IMR-90 (cell line): ENCODE measurements around the gene GAPVD1. TPM values are rescaled to one million over a fixed set of nuclear protein-coding genes. Genes with fewer than 3 reads are reported as not detected.

ENCODE experiments used
- ATAC-seq: fragments of 200-7000 bp; cut with Tn5 transposase; 2 replicates; pipeline ENCODE4 v1.9.1; 2020; ENCODE audit warnings: low read depth, mild to moderate bottlenecking, moderate library complexity
- BruUV-seq: library from RNA; stranded (reverse); fragments of 400-500 nt; replicated peaks from 2 replicates; lab custom pipeline; 2021; lab: Mats Ljungman, UMichigan
- CTCF ChIA-PET: fragments of 300-600 bp; formaldehyde crosslinking; extraction: SDS; loops from one replicate; lab custom pipeline; 2021; ENCODE audit warnings: antibody characterized with exemption; lab: Yijun Ruan, JAX
- POLR2A ChIA-PET: fragments of 300-600 bp; sonication (Branson Sonifier 250); formaldehyde crosslinking; loops from one replicate; lab custom pipeline; 2022; ENCODE audit warnings: antibody characterized with exemption; ENCODE audit not compliant: unreplicated experiment; lab: Charles Lee
- DNase-seq: peaks from one replicate; pipeline ENCODE4 v3.0.0; 2013
- H2AFZ ChIP-seq: replicated peaks from 2 replicates; pipeline ENCODE3; 2013; ENCODE audit warnings: low read length, mild to moderate bottlenecking; ENCODE audit not compliant: poor library complexity
- H2AK5ac ChIP-seq: 2 replicates; pipeline ENCODE4 v1.6.1; 2013; ENCODE audit warnings: low read depth, low read length, inconsistent platforms
- H2AK9ac ChIP-seq: replicated peaks from 2 replicates; pipeline ENCODE3; 2013; ENCODE audit warnings: mild to moderate bottlenecking, low read depth, low read length, moderate library complexity; ENCODE audit not compliant: poor library complexity
- H2BK120ac ChIP-seq: 2 replicates; pipeline ENCODE4 v1.6.1; 2013; ENCODE audit warnings: low read depth, low read length, inconsistent platforms
- H2BK15ac ChIP-seq: 3 replicates; pipeline ENCODE4 v1.6.1; 2013; ENCODE audit warnings: low read depth, low read length, inconsistent platforms
- H2BK20ac ChIP-seq: 2 replicates; pipeline ENCODE4 v1.6.1; 2013; ENCODE audit warnings: low read depth, mild to moderate bottlenecking, inconsistent platforms, low read length, moderate library complexity
- H2BK5ac ChIP-seq: 2 replicates; pipeline ENCODE4 v1.6.1; 2013; ENCODE audit warnings: mild to moderate bottlenecking, low read depth, low read length, inconsistent platforms; ENCODE audit not compliant: poor library complexity, severe bottlenecking
- H3K14ac ChIP-seq: replicated peaks from 2 replicates; pipeline ENCODE4 v1.6.1; 2013; ENCODE audit warnings: low read depth, low read length, inconsistent platforms
- H3K18ac ChIP-seq: 2 replicates; pipeline ENCODE4 v1.6.1; 2013; ENCODE audit warnings: low read depth, low read length, control low read depth
- H3K23ac ChIP-seq: 2 replicates; pipeline ENCODE4 v1.6.1; 2013; ENCODE audit warnings: low read depth, low read length, inconsistent platforms
- H3K27ac ChIP-seq: 2 replicates; pipeline ENCODE4 v1.5.1; 2013; ENCODE audit warnings: mild to moderate bottlenecking, control low read depth, low read length; ENCODE audit not compliant: insufficient read depth
- H3K27me3 ChIP-seq: 2 replicates; pipeline ENCODE4 v1.6.1; 2013; ENCODE audit warnings: low read length; ENCODE audit not compliant: control insufficient read depth, insufficient read depth
- H3K36me3 ChIP-seq: 2 replicates; pipeline ENCODE4 v1.6.1; 2013; ENCODE audit warnings: low read length, mixed read lengths; ENCODE audit not compliant: control insufficient read depth, insufficient read depth
- H3K4ac ChIP-seq: 2 replicates; pipeline ENCODE4 v1.6.1; 2013; ENCODE audit warnings: low read depth, low read length, inconsistent platforms
- H3K4me1 ChIP-seq: 2 replicates; pipeline ENCODE4 v1.6.1; 2013; ENCODE audit warnings: low read length, mixed read lengths; ENCODE audit not compliant: control insufficient read depth, insufficient read depth
- H3K4me2 ChIP-seq: 2 replicates; pipeline ENCODE4 v1.6.1; 2013; ENCODE audit warnings: low read depth, mild to moderate bottlenecking, control low read depth, low read length, moderate library complexity
- H3K4me3 ChIP-seq: 2 replicates; pipeline ENCODE4 v1.5.1; 2013; ENCODE audit warnings: low read depth, mild to moderate bottlenecking, control low read depth, low read length, moderate library complexity; ENCODE audit not compliant: insufficient read depth
- H3K56ac ChIP-seq: 2 replicates; pipeline ENCODE4 v1.6.1; 2013; ENCODE audit warnings: low read length, inconsistent platforms; ENCODE audit not compliant: insufficient read depth; ENCODE audit errors: extremely low read depth
- H3K79me1 ChIP-seq, 2 experiments: 2 replicates each; pipeline ENCODE4 v1.6.1; 2013; ENCODE audit warnings: low read length in 2 of 2, inconsistent platforms in 1 of 2, low read depth in 1 of 2
- H3K9ac ChIP-seq: 2 replicates; pipeline ENCODE4 v1.6.1; 2013; ENCODE audit warnings: low read depth, low read length, control low read depth
- H3K9me1 ChIP-seq: 2 replicates; pipeline ENCODE4 v1.6.1; 2013; ENCODE audit warnings: low read length, inconsistent platforms; ENCODE audit not compliant: insufficient read depth
- H3K9me3 ChIP-seq: 2 replicates; pipeline ENCODE4 v1.6.1; 2013; ENCODE audit warnings: low read length; ENCODE audit not compliant: control insufficient read depth, insufficient read depth
- H4K20me1 ChIP-seq: 2 replicates; pipeline ENCODE4 v1.6.1; 2013; ENCODE audit warnings: low read length, inconsistent platforms; ENCODE audit not compliant: insufficient read depth
- H4K5ac ChIP-seq: 2 replicates; pipeline ENCODE4 v1.6.1; 2013; ENCODE audit warnings: mild to moderate bottlenecking, low read depth, low read length, control low read depth
- H4K8ac ChIP-seq, 2 experiments: 2 replicates each; pipeline ENCODE4 v1.6.1; 2013; ENCODE audit warnings: low read depth in 2 of 2, low read length in 2 of 2, control low read depth in 1 of 2, inconsistent platforms in 1 of 2
- H4K91ac ChIP-seq: 2 replicates; pipeline ENCODE4 v1.6.1; 2013; ENCODE audit warnings: low read depth, low read length, inconsistent platforms; ENCODE audit not compliant: insufficient read depth
- RAD21 ChIP-seq: IDR thresholded peaks from 2 replicates; pipeline ENCODE4 v1.6.1; 2012; ENCODE audit warnings: low read length, improper control_type of control experiment
- RFX5 ChIP-seq: IDR thresholded peaks from 2 replicates; pipeline ENCODE4 v1.8.0; 2012; ENCODE audit warnings: low read depth, mild to moderate bottlenecking, low read length, moderate library complexity
- WGBS, 2 experiments: methylation state at CpG; one replicate each; pipeline versions ENCODE4 v1.1.5 to v1.1.7; 2013; ENCODE audit warnings: missing lambda C conversion rate in 2 of 2; ENCODE audit not compliant: insufficient read length in 1 of 2; ENCODE audit errors: extremely low coverage in 2 of 2; 5-methylcytosine and 5-hydroxymethylcytosine counted together
- dilution Hi-C: fragments of 300-500 bp; cut with HindIII; formaldehyde crosslinking; loops from one replicate; pipeline ENCODE4 v1.14.3; 2018; ENCODE audit warnings: low sequenced_read_pairs; ENCODE audit not compliant: unreplicated experiment
- in situ Hi-C: fragments of 300-500 bp; cut with MboI; formaldehyde crosslinking; loops from 3 replicates; pipeline ENCODE4 v1.14.3; 2019; ENCODE audit warnings: low sequenced_read_pairs, inconsistent platforms, mixed read lengths
- intact Hi-C: fragments of 100-400 bp; cut with micrococcal nuclease; formaldehyde crosslinking; loops from 2 replicates; pipeline ENCODE4 v1.10.0; 2022
- polyA plus RNA-seq, 3 experiments: library from polyadenylated mRNA; depleted of rRNA; stranded (reverse); fragments of >200 nt; gene quantifications; 2 replicates each; pipeline ENCODE4 v1.2.3, GENCODE V29; 2012; ENCODE audit warnings: low replicate concordance in 1 of 3
- total RNA-seq: library from RNA; depleted of rRNA; stranded (reverse); fragments of >200 nt; gene quantifications from 2 replicates; pipeline ENCODE4 v1.2.3, GENCODE V29; 2012

GAPVD1 gene
- total and polyA plus RNA-seq, 2 of the 4 experiments (the other 2 are of a cell fraction): 13.8 to 50.9 TPM

GRCh38 chr9:125355601-125356000 lies 94.0 kb downstream of the GAPVD1 start:
- intact Hi-C loops (no loop called here), dilution Hi-C loops (no loop called here), in situ Hi-C loops (loop anchor here (25.0 kb wide), 1 partner anchor 443 kb away; no protein-coding TSS in a partner anchor)
- WGBS, 2 experiments: 100% methylated on average over 4 of the region's 11 CpGs; no CpG with 5 or more reads in 1 of the 2 experiments
- H2BK15ac ChIP-seq: no peak overlapping the region
- no peak overlapping the region for H3K14ac ChIP-seq
- no peak overlapping the region for H2AK5ac ChIP-seq
- DNase-seq: no peak
- no TSS peak for BruUV-seq
- no peak overlapping the region for H3K4me2 ChIP-seq
- H3K9me3 ChIP-seq: no peaks in the 10 kb centered on the region
- no peak overlapping the region for H3K4ac ChIP-seq
- no peak overlapping the region for H3K9ac ChIP-seq
- no peaks in the 10 kb centered on the region for H3K4me1 ChIP-seq
- no peak overlapping the region for H4K8ac ChIP-seq
- H2BK5ac ChIP-seq: no peak overlapping the region
- H4K20me1 ChIP-seq: no peaks in the 10 kb centered on the region
- no peak for ATAC-seq
- peaks cover 54% of the 10 kb centered on the region for H3K36me3 ChIP-seq
- no peak overlapping the region for H2AK9ac ChIP-seq
- peaks cover 0 to 7% of the 10 kb centered on the region in 2 experiments; a peak in 1 of 4 replicates for H3K79me1 ChIP-seq
- no peak overlapping the region for H3K27ac ChIP-seq
- H2BK120ac ChIP-seq: no peak overlapping the region
- H4K91ac ChIP-seq: no peak overlapping the region
- POLR2A ChIA-PET: no interaction called here
- no peaks in the 10 kb centered on the region for H3K27me3 ChIP-seq
- no peak overlapping the region for H3K56ac ChIP-seq
- H2BK20ac ChIP-seq: no peak overlapping the region
- H3K4me3 ChIP-seq: no peak overlapping the region
- no peak overlapping the region for H2AFZ ChIP-seq
- TF ChIP-seq RFX5 (no peak), RAD21 (no peak)
- CTCF ChIA-PET: interaction anchor here (0.6 to 1.5 kb wide), 2 partner anchors 110 to 154 kb away, joined by 3 to 5 read pairs; no protein-coding TSS in a partner anchor
- no peak overlapping the region for H4K5ac ChIP-seq
- no peak overlapping the region for H3K18ac ChIP-seq
- no peaks in the 10 kb centered on the region for H3K9me1 ChIP-seq
- no peak overlapping the region for H3K23ac ChIP-seq
